Stimulated activated CD8-positive, alpha-beta memory T cell treated with anti-CD3 and anti-CD28 coated beads, Interleukin-4, amount 100 ng/mL, for 1 hour (primary cell): ENCODE data around the gene CD4.
"Not testable (repeated sequence)": the region's sequence is repeated elsewhere in the genome, so short reads cannot be mapped to it uniquely, and the experiment has no call there.

Experiments used
- DNase-seq, 2 donors: peaks; one replicate each; pipeline ENCODE4 v3.0.0-alpha.2; 2020; ENCODE audit warnings: low read depth in 2 of 2, low spot score in 1 of 2

The CD4 gene

DNA sequence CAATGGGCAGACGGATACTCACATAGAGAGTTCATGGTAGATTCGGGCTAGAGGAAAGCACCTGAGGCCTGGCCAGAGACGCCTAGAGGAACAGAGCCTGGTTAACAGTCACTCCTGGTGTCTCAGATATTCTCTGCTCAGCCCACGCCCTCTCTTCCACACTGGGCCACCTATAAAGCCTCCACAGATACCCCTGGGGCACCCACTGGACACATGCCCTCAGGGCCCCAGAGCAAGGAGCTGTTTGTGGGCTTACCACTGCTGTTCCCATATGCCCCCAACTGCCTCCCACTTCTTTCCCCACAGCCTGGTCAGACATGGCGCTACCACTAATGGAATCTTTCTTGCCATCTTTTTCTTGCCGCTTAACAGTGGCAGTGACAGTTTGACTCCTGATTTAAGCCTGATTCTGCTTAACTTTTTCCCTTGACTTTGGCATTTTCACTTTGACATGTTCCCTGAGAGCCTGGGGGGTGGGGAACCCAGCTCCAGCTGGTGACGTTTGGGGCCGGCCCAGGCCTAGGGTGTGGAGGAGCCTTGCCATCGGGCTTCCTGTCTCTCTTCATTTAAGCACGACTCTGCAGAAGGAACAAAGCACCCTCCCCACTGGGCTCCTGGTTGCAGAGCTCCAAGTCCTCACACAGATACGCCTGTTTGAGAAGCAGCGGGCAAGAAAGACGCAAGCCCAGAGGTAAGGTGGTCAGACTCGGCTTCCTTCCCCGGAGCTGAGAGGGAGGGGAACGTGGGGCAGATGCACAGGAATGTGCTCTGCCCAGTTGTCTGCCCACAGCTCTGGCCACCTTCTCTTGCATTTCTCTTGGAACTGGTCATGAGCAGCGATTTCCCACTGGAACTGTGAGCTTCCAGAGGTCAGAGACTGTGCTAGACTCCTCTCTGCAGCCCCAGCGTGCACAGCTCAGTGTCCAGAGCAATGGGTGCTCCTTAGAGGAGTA is at the start of gene CD4:
CD4 (plus strand) TSS at position 557 of the 953 bp plus-strand sequence. CDS start 10,611 bp downstream, outside the sequence.
- DNase-seq = no peak

DNA sequence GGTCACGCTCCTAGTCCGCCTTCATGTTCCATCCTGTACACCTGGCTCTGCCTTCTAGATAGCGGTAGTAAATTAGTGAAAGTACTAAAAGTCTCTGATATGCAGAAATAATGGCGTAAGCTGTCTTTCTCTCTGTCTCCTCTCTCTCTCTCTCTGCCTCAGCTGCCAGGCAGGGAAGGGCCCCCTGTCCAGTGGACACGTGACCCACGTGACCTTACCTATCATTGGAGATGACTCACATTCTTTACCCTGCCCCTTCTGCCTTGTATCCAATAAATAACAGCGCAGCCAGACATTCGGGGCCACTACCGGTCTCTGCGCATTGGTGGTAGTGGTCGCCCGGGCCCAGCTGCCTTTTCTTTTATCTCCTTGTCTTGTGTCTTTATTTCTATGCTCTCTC is 47.2 kb upstream of the CD4 start:
- DNase-seq = not testable (repeated sequence)

DNA sequence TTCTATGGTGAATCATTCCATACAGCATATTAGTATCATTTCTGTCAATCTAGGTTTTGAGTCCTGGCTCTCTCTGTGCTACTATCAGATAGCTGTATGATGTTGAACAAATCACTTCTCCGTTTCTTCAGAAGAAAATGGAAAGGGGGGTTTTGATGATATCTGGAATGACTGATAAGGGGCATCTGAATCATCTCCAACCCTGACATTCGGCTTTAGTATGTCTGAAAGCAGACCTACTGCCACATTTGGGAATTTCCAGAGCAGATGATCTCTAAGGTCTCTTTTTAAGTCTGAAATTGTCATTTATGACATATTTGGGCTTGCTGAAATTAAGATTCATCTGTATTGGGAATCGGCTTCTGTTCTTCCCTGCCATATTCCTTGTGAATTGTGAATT is 46.5 kb upstream of the CD4 start:
- DNase-seq = no peak

DNA sequence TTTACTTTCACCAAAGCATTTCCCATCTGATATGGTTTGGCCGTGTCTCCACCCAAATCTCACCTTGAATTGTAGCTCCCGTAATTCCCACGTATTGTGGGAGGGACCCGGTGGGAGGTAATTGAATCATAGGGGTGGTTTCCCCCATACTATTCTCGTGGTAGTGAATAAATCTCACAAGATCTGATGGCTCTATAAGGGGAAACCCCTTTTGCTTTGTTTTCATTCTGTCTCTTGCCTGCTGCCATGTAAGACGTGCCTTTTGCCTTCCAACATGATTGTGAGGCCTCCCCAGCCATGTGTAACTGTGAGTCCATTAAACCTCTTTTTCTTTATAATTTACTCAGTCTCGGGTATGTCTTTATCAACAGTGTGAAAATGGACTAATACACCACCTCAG is 46.0 kb upstream of the CD4 start:
- DNase-seq = not testable (repeated sequence)

DNA sequence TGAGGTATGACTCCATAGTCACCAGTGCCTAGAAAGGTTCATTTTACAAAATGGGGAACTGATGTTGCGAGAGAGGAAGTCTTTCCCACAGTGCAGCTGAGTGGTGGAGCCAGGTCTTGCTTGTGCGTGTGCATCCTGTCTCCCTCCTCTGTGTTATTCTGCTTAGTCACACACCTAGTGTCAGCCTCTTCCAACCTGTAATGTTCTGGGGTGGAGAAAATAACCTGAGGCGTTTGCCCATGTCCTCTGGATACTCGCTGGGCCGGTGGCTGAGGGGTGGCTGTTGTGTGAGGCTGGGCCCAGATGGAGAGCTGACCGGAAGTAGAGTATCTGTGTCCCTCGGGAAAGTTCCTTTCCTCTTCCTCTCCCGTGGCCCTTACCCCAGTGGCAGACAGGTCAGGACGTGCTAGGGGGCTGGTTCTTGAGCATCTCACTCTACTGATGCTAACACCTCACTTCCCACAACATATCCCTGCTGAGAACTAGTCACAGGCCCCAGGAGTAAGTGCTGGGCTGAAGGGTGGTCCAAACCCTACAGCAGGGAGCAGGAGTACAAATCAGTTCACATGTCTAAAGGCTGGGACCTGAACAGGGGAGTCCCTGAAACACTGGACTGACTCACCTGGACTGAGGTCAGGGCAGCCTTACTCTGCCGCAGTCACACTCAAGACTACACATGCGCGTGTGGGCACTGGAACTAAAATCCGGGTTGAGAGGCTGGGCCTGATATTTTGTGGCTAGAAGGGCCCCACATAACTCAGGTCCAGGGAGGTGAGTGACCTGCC is 43.4 kb upstream of the CD4 start:
- no peak for DNase-seq

DNA sequence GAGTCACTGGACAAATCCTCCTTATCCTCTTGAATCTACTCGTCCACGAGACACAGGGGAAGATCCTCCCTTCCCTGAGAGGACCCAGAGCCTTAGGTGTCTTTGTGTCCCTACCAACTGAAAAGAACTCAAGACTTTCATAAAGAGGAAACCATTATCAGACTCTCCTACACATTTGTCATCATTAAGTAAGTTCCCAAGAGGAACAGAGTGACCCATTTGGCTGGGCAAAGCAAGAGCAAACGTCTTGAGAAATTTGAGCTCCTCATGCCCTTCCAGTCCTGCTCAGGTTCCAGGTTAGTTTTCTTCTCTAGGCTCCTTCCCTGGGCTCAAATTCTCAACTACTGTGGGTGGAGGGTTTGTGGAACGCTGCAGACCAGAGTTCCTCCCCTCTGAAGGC is 42.1 kb upstream of the CD4 start:
- no peak for DNase-seq

DNA sequence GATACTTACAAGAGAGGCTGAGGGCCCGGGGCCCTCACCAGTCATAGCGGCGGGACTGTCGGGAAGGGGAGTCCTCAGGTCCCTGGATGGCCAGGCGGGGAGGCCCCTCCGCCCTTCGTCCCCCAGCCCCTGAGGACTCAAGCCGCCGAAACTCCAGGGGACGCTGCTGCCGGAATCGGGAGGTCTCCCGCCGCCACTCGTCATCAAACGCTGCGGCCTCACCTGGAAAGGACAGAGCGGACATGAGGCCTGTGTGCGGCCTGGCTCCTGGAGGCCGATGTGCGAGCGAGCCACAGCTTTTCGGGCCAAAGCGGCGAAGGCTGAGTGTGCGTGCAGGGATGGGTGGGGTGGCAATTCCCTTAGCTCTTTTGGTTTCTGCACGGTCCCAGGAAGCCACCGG is 40.6 kb upstream of the CD4 start:
- no peak for DNase-seq

DNA sequence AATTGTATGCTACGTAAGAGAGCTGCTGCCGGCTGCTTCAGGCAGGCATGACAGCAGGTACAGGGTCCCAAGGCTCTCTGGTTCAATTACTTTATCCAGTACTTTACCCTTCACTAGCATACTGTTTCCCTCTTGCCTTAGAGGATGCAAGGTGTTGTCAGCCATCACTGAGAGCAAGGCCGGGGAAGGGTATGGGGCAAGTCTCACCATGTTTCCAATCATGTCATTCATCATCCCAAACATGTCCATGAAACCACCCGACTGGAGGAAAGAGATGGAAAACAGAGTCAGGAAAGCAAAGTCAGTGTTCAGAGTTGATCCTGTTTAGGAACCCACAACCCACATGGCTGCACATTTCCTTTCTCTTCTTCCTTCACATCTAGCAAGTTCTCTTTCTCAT is 38.8 kb upstream of the CD4 start:
- DNase-seq = no peak

DNA sequence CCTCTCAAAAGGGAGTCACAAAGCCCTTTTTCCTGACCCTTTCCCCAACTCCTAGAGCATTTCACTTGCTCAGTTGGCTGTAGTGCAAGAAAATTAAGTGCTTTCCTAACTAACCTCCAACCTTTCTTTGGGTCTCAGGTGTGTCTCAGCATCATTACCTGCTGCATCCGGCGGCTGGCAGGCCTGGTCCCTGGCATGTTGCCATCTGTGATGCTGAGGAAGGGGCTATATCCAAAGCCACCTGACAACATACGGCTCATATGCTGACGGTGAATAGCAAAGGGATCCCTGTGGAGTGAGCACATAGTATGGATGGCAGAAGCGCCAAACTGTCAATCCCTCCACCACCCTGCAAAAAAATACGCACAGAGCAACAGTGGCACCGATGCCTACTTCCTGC is 37.6 kb upstream of the CD4 start:
- no peak for DNase-seq

DNA sequence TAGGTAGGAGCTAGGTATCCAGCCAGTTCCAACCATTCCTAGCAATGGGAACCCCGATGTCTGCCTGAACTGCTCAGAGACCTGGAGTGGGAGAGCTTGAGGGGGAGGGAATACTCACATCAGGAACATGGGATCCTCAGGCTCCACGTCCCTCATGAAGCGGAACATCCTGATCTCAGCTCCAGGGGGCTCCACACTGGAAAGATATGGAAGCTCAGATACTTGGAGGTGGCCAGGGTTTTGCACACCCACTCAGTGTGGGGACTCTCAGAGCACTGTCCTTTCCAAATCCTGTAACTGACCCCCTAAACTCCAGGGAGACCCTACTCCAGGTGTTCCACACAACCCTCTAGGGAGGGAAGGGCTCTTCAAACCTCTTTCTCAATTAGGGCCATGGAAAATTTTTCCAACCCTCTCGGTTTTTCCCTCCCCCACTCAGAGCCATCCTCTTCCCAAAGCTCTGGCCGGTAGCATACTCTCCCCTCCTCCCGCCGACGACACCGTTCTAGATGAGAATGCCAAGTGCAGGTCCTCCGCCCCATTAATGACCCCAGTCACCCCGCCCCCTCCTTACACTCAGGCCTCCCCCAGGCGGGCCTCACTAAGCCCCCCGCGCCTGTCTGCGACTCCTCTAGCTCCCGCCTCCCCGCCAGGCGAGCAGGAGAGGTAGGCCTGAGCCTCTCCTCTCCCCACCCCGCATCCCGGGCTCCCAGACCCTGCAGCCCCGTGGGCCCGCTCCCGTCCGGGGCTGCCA is 37.0 kb upstream of the CD4 start:
- no peak for DNase-seq

DNA sequence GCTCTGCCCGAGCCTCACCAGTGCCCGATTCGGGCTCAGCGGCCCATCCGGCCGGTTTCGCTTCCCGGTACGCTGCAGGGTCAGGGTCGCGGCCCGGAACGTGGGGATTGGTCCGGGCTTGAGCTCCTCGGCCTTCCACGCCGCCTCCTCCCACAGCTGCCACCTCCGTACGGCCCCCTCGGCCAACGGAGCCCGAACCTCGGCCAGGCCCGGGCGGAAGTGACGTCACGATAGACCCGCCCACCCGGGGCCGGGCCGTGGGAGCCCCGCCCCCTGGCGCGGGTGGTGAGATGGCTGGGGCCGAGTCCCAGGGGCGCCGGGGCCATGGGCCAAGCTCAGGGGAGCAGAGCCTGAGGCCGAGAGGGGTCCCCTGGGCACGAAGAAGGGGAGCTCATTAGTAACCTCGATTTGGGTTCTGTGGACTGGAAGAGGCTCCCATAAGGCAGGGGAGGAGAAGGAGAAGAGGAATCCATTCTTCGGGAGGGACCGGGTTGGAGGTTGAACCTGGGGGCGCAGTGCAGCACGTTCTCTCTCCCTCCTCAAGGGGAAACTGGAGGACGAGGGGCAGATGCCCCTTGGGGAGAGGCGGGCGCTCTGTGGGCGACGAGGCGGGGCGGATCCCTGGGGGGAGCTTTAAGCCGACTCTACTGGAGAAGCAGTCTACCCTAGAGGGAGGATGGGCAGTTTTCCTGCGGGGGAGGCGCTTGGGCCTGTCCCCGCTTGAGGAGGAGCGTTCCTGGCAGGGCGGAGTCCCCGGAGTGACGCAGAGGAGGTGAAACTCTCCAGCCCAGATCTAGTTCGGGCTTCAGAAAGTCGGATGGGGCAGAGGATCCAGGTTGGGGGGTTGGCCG is 36.2 kb upstream of the CD4 start, which contains the start of gene MLF2:
MLF2 (minus strand) TSS at position 221 of the 851 bp plus-strand sequence. CDS start 807 bp downstream, outside the sequence.
- peak; percentile 90 to 95 for DNase-seq

DNA sequence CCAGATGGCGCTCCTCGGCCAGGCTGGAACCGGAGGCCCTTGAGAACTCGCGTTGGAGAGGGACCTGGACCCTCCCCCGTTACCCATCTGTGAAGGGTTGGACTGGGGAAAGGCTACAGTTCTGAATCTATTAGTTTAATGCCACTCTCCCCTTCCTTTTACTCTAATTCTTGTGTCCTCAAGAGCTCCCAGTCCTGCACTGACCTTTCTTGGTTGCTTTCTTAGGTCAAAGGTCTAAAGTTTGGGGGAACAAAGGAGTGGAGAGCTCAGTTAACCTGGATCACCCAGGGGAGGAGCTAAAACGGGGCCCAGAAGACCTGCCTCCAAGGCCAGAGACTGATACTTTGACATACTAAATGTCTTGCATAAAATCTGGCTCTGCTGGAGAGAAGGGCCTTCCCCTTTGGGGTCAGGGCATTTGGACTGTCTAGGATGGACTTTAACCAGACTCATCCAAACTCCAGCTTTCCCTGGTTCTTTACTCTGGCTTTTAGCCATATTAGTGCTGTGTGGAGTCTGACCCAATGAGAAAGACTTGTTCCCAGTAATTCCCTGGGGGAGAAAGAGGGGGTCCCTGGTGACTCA is 35.5 kb upstream of the CD4 start:
- DNase-seq = no peak

DNA sequence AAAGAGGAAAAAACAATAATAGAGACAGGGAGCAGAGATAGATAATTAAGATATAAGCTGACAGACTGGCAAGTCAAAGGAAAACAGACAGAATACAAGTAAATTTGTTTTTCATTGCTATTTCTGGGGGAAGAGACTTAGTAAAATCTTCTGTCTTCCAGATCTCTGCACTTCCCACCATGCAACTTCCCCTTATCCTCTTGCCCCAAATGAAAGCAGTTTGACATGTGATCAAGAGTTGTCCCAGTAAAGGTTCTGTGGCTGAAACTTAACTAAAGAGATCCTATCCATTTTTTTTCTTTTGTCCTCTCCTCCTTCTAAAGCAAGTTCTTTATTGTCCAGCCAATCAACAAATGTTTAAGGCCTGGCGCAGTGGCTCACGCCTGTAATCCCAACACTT is 34.9 kb upstream of the CD4 start:
- DNase-seq = no peak

DNA sequence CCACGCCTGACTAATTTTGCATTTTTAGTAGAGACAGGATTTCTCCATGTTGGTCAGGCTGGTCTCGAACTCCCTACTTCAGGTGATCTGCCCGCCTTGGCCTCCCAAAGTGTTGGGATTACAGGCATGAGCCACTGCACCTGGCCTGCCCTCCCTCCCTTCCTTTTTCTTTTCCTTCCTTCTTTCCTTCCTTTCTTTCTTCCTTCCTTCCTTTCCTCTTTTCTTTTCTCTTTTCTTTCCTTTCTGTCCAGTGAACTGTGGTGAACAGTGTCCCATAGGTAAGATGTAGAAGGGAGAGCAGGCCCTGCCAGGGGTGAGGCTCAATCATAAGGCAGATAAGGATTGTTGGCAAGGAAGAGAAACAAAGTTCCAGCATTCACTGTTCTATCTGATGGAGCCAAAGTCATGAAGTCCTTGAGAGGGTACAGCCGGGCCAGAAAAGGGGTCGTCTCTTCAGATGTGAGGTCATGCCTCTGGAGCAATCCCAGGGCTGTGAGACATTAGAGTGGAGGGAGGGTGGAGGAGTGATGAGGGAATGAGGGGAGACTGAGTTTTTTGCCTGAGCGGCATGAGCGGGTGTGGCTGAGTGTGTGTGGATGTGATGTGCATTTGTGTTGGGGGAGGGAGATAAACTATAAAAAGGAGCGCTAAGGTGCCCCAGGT is 32.2 kb upstream of the CD4 start:
- DNase-seq = no peak

DNA sequence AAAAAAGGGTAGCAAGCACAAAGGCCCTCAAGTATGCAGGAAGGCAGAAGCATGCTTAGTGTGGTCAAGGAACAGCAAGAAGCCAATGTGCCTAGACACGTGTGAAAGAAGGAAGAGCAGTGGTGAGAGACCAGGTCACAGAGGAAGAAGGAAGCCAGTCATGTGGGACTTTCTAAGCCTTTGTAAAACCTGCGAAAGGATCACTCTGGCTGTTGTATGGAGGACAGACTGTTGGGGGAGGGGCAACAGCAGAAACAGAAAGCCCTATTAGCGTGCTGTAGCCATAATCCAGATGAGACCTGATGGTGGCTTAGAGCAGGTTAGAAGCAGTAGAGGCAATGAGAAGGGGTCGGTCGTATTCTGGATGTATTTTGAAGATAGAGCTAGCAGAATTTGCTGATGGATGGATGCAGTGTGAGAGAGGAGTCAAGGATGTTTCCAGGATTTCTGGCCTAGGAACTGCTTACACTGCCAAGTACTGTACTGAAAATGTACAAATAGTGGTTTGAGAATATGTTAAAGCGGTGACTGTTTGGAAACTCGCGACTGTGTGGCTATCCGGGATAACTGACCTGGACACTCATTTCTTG is 30.7 kb upstream of the CD4 start:
- DNase-seq = no peak

DNA sequence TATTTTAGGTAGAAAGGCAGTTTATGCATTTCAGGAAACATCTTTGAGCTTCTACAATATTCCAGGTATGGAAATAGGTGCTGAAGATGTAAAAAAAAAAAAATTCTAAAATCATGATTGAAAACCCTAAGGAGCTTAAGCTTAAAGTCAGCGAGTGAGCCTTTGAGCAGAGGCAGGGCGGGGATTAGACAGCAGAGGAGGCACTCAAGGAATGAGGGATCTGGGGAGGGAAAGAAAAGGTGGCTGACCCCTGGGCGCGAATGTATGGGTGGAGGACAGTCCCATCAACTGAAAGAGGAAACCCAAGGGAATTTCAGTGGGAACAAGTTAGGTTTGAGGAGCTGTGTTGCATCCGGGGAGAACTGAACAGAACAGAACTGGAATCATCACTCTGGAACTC is 29.6 kb upstream of the CD4 start:
- no peak for DNase-seq

DNA sequence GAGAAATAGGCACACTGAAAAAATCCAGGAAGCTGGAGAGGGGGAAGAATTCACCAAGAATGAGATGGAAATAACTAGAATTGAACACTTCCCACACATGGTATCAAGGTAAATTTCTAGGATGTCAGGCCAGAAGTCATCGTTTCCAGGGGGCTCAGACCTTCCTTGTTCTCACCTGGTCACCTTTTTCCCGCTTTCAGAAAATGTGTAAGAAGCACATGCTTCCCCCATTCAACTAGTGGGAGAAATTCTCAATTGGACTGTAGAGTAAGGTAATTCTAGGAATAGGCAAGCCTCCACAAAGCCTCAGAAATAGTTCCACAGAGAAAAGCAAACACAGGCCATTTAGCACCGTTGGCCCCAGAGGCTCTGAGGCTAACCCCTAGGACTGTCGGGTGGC is 25.9 kb upstream of the CD4 start:
- DNase-seq = no peak

DNA sequence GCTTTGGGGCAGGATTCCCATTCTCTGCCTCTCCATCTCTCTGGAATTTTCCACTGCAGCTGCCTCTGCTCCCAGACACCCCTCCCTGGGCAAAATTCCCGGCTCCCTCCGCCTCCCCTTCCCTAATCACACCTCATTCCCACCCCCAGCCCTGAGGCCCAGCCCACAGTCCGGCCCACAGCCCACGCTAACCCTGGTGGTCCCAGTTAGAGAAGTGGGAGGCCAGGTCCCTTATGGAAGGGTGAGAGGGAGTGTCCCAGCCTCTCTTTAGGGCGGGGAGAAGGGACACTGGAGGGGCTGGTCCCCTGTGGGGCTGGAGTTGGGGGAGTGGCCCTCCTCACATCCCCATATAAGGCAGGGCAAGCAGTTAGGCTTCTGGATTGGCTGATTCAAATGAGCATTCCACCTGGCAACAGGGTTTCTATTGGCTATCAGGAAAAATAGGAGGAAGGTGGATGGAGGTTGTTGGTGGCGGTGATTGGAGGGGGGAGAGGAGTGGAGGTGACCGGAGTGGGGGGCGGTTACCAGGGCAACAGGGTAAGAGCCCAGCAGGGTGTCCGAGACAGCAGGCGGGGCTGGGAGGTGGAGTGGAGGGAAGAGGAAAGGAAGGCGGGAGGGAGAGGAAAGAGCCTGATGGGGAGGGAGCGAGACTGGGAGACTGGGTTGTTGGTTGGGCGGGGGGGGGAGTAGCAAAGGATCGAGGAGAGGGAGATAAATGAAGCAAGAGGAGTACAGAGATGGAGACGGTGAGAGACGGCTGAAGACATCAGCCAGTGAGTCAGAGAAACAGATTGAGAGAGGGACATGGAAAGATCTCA is 25.1 kb upstream of the CD4 start:
- DNase-seq = peak in 1 of 2 donors; percentile 16
